Right cardiac atrium (tissue), 5 donors: ENCODE results near the gene RHOH. TPM values are rescaled to one million over a fixed set of nuclear protein-coding genes. Genes with fewer than 3 reads are reported as not detected.

Experiments used
- ATAC-seq, 2 donors: fragments of 200-7000 bp; cut with Tn5 transposase; one replicate each; pipeline versions ENCODE4 v1.8.0 to v1.9.1; 2020; ENCODE audit warnings: moderate library complexity in 2 of 2, mild to moderate bottlenecking in 1 of 2
- DNase-seq, 3 donors: peaks; one replicate each; pipeline ENCODE4 v3.0.0-alpha.2; 2020
- H3K27ac ChIP-seq: one replicate; pipeline ENCODE4 v1.5.1; 2013; ENCODE audit warnings: mild to moderate bottlenecking, low read length, control low read depth, moderate library complexity
- H3K27me3 ChIP-seq: one replicate; pipeline ENCODE4 v1.6.1; 2013; ENCODE audit not compliant: control insufficient read depth, insufficient read depth
- H3K4me1 ChIP-seq: one replicate; pipeline ENCODE4 v1.6.1; 2013; ENCODE audit warnings: low read length; ENCODE audit not compliant: control insufficient read depth, insufficient read depth
- H3K4me3 ChIP-seq: one replicate; pipeline ENCODE4 v1.5.1; 2013; ENCODE audit warnings: low read length, control low read depth
- H3K9me3 ChIP-seq: one replicate; pipeline ENCODE4 v1.6.1; 2013; ENCODE audit warnings: low read length; ENCODE audit not compliant: control insufficient read depth
- WGBS: extraction: QIAGEN DNeasy Blood & Tissue Kit; methylation state at CpG from one replicate; pipeline ENCODE4 v1.1.7; 2013; 5-methylcytosine and 5-hydroxymethylcytosine counted together
- intact Hi-C, 4 donors: fragments of 100-400 bp; cut with DNase I; formaldehyde crosslinking; loops; one replicate each; pipeline versions ENCODE4 v1.11.0 to v1.14.0; 2022 to 2023
- polyA plus RNA-seq: library from polyadenylated mRNA; stranded (reverse); fragments of 200-250 nt; gene quantifications from one replicate; pipeline ENCODE4 v1.2.3, GENCODE V29; 2013
- total RNA-seq, 4 donors: library from RNA; stranded (reverse); fragmentation: NEBNext Ultra II Directional; extraction: Animal tissue kit (Norgen Biotek cat#: 25700); gene quantifications; one replicate each; pipeline ENCODE4 v1.2.1, GENCODE V29; 2021
- donor health status: healthy with polysubstance abuse.
- donor health status: DM: no; HTN: yes; CAD: no.
- donor health status: DM: no; HTN: no; CAD: no.
- donor health status: DM: no; HTN: yes; CAD: no; lungs with severe emphysema.
- donor health status: DM: yes; HTN: yes; CAD: no.

Gene RHOH
- total and polyA plus RNA-seq, 5 donors: 0.07 to 1.0 (median 0.37) TPM

GRCh38 chr4:40241026-40241425 is 44.2 kb downstream of the RHOH start:
- 70% methylated on average over 4 of the region's 4 CpGs for WGBS
- no peak for DNase-seq
- ATAC-seq: no peak
- intact Hi-C loops: no loop called here
- no peak overlapping the region for H3K27ac ChIP-seq
- no peaks in the 10 kb centered on the region for H3K4me1 ChIP-seq
- H3K27me3 ChIP-seq: no peaks in the 10 kb centered on the region
- H3K9me3 ChIP-seq: no peaks in the 10 kb centered on the region
- H3K4me3 ChIP-seq: no peak overlapping the region

- Histone ChIP-seq H3K27ac (no peak overlapping the region), H3K4me3 (no peak overlapping the region), H3K9me3 (no peaks in the 10 kb centered on the region), H3K4me1 (no peaks in the 10 kb centered on the region), H3K27me3 (no peaks in the 10 kb centered on the region)
- ATAC-seq (no peak), DNase-seq (no peak)
- intact Hi-C loops: no loop called here
- WGBS: 71% methylated on average over 7 of the region's 7 CpGs
Observed at GRCh38 chr4:40241941-40242340, 45.1 kb downstream of the RHOH start.

DNA sequence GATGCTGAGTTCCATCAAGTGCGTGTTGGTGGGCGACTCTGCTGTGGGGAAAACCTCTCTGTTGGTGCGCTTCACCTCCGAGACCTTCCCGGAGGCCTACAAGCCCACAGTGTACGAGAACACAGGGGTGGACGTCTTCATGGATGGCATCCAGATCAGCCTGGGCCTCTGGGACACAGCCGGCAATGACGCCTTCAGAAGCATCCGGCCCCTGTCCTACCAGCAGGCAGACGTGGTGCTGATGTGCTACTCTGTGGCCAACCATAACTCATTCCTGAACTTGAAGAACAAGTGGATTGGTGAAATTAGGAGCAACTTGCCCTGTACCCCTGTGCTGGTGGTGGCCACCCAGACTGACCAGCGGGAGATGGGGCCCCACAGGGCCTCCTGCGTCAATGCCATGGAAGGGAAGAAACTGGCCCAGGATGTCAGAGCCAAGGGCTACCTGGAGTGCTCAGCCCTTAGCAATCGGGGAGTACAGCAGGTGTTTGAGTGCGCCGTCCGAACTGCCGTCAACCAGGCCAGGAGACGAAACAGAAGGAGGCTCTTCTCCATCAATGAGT is 46.6 kb downstream of the RHOH start:
- ATAC-seq: no peak
- intact Hi-C loops: no loop called here
- H3K4me3 ChIP-seq: no peak overlapping the region
- no peak overlapping the region for H3K27ac ChIP-seq
- 91% methylated on average over 19 of the region's 19 CpGs for WGBS
- H3K27me3 ChIP-seq: no peaks in the 10 kb centered on the region
- H3K9me3 ChIP-seq: no peaks in the 10 kb centered on the region
- H3K4me1 ChIP-seq: no peaks in the 10 kb centered on the region
- no peak for DNase-seq

DNA sequence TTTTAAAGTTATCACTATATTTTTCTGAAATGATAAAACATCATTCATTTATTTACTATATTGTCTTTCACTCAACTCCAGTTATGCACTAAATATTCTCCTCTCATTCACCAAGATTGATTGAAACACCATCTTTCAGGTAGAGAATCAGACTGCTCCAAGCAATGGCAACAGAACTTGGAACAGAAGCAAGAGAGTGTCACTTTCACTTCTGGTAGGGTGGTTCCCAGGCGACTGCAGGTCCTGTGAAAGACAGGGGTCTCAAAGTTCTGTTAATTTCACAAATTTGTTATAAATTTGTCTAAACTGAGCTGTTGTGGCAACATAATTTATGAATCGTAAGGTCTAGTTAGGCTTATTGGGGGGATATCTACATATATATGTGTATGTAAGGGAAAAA is 47.8 kb downstream of the RHOH start:
- ATAC-seq: no peak
- H3K27ac ChIP-seq: no peak overlapping the region
- no peaks in the 10 kb centered on the region for H3K9me3 ChIP-seq
- no peaks in the 10 kb centered on the region for H3K27me3 ChIP-seq
- 79% methylated on average over 2 of the region's 2 CpGs for WGBS
- no peak overlapping the region for H3K4me3 ChIP-seq
- intact Hi-C loops: no loop called here
- DNase-seq: no peak
- H3K4me1 ChIP-seq: no peaks in the 10 kb centered on the region

GRCh38 chr4:40245550-40245949 is 48.7 kb downstream of the RHOH start:
- intact Hi-C loops: no loop called here
- WGBS: 59% methylated on average over 3 of the region's 3 CpGs
- no peaks in the 10 kb centered on the region for H3K27me3 ChIP-seq
- ATAC-seq: no peak
- no peak overlapping the region for H3K4me3 ChIP-seq
- H3K27ac ChIP-seq: no peak overlapping the region
- no peaks in the 10 kb centered on the region for H3K9me3 ChIP-seq
- H3K4me1 ChIP-seq: no peaks in the 10 kb centered on the region
- no peak for DNase-seq

- ATAC-seq (no peak), DNase-seq (no peak)
- intact Hi-C loops: no loop called here
- no peaks in the 10 kb centered on the region for H3K9me3 ChIP-seq
- H3K4me3 ChIP-seq: no peak overlapping the region
- 65% methylated on average over 9 of the region's 9 CpGs for WGBS
- H3K27ac ChIP-seq: no peak overlapping the region
- no peaks in the 10 kb centered on the region for H3K4me1 ChIP-seq
- no peaks in the 10 kb centered on the region for H3K27me3 ChIP-seq
Observed at GRCh38 chr4:40246011-40246900, 49.4 kb downstream of the RHOH start.

DNA sequence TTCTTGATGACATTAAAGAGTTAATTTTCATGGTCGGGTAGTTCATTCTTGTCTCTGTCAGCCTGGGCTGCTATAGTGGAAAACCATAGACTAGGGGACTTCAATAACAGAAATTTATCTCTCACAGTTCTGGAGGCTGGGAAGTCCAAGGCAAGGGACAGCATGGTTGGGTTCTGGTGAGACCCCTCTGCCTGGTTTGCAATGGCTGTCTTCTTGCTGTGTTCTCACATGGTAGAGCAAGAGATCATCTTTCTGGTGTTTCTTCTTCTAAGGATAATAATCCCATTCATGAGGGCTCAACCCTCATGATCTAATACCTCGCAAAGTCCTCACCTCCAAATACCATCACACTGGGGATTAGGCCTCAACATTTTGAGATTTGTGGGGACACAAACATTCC is 50.1 kb downstream of the RHOH start:
- 77% methylated on average over 2 of the region's 2 CpGs for WGBS
- ATAC-seq (no peak), DNase-seq (no peak)
- intact Hi-C loops: no loop called here
- H3K27me3 ChIP-seq: no peaks in the 10 kb centered on the region
- H3K4me3 ChIP-seq: no peak overlapping the region
- H3K9me3 ChIP-seq: no peaks in the 10 kb centered on the region
- no peak overlapping the region for H3K27ac ChIP-seq
- H3K4me1 ChIP-seq: no peaks in the 10 kb centered on the region

- no peak overlapping the region for H3K4me3 ChIP-seq
- H3K4me1 ChIP-seq: no peaks in the 10 kb centered on the region
- ATAC-seq: no peak
- 91% methylated on average over 4 of the region's 4 CpGs for WGBS
- H3K27ac ChIP-seq: no peak overlapping the region
- no peaks in the 10 kb centered on the region for H3K9me3 ChIP-seq
- intact Hi-C loops: no loop called here
- no peak for DNase-seq
- no peaks in the 10 kb centered on the region for H3K27me3 ChIP-seq
Observed at GRCh38 chr4:40247350-40247749, 50.5 kb downstream of the RHOH start.

DNA sequence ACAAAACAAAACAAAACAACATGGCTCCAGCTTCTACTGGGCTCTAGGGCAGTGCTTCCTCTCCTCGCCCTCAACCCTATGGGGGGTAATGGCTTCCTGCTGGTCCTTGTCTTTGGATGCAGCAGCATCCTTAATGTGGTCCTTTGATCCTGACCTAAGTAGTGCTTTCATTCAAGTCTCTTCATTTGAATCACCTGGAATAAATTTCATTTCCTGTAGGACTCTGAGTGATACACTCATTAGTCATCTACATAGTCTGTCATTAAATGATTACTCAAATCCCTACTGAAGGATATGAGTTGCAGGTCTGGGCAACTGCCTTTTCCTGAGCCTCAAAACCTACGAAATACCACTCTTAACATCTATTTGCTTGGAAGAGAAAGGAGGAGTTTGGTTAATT is 54.5 kb downstream of the RHOH start:
- no peaks in the 10 kb centered on the region for H3K4me1 ChIP-seq
- no peaks in the 10 kb centered on the region for H3K27me3 ChIP-seq
- intact Hi-C loops: no loop called here
- no peak overlapping the region for H3K27ac ChIP-seq
- 86% methylated on average over 2 of the region's 2 CpGs for WGBS
- no peak overlapping the region for H3K4me3 ChIP-seq
- H3K9me3 ChIP-seq: no peaks in the 10 kb centered on the region
- DNase-seq (no peak), ATAC-seq (no peak)

- no peaks in the 10 kb centered on the region for H3K9me3 ChIP-seq
- 82% methylated on average over 4 of the region's 4 CpGs for WGBS
- ATAC-seq: no peak
- no peaks in the 10 kb centered on the region for H3K4me1 ChIP-seq
- H3K4me3 ChIP-seq: no peak overlapping the region
- H3K27me3 ChIP-seq: no peaks in the 10 kb centered on the region
- no peak overlapping the region for H3K27ac ChIP-seq
- no peak for DNase-seq
- intact Hi-C loops: no loop called here
Observed at GRCh38 chr4:40253906-40254305, 57.1 kb downstream of the RHOH start.

DNA sequence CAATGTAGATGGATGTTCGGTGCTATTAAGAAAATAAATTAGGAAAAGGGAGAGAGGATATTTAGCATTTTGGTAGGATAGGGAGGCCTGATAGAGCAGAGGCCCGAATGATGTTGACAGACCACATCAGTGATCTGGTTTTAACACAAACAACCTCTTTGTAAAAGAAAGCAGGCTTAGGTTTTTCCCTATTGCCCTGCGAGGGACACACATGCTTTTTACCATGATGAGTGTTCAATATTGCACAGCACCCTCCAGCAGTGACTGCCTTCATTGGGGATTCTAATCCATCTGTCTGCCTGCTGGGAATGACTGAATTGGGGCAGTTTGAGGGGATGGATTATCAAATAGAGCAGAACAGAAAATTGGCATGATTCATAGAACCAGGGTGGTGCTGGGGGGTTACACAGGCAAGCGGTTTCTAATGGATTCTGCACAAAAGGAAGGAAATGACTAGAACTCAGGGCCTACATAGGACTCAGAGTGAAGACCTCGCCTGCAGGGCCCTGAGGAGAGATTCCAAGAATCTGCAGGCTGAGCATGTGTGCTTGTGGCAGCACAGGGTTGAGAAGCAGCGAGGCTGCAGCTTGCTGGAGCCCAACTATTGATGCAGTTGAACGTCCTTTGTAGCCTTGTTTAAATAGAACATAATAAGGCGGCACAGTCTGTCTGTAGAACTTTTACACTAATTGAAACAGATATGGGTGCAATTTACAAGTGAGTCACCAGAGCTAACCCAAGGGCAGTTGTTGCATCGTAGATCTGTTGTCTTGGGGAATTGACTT is 58.0 kb downstream of the RHOH start:
- no peak for ATAC-seq
- DNase-seq: no peak
- intact Hi-C loops: no loop called here
- H3K9me3 ChIP-seq: no peaks in the 10 kb centered on the region
- no peak overlapping the region for H3K27ac ChIP-seq
- H3K27me3 ChIP-seq: no peaks in the 10 kb centered on the region
- WGBS: 61% methylated on average over 9 of the region's 9 CpGs
- H3K4me1 ChIP-seq: no peaks in the 10 kb centered on the region
- no peak overlapping the region for H3K4me3 ChIP-seq
